Activated CD4-positive, alpha-beta T cell treated with anti-CD3 and anti-CD28 coated beads, Interleukin-2, amount 50 U/mL, for 1 hour (primary cell): Measurements from ENCODE around the gene ARF1.
A peak's percentile ranks its signal among the peaks of the same experiment; 100 is the strongest.

Experiments used
- DNase-seq: peaks from one replicate; pipeline ENCODE4 v3.0.0-alpha.2; 2020

Gene ARF1

GRCh38 chr1:228050571-228051231 lies 31.8 kb upstream of the ARF1 start:
- DNase-seq, result no peak

GRCh38 chr1:228058172-228058948 lies 24.1 kb upstream of the ARF1 start:
- DNase-seq, result no peak

- peak; percentile 57 for DNase-seq
Observed at GRCh38 chr1:228058949-228059633, 23.4 kb upstream of the ARF1 start.

GRCh38 chr1:228059634-228060457 lies 22.7 kb upstream of the ARF1 start:
- DNase-seq, result peak; percentile 66

- no peak for DNase-seq
Observed at GRCh38 chr1:228060458-228061190, 21.9 kb upstream of the ARF1 start.

- DNase-seq, result no peak
Observed at GRCh38 chr1:228061411-228062084, 21.0 kb upstream of the ARF1 start.

GRCh38 chr1:228062085-228062791 lies 20.3 kb upstream of the ARF1 start:
- DNase-seq, result no peak

GRCh38 chr1:228062812-228063211 lies 19.7 kb upstream of the ARF1 start:
- no peak for DNase-seq

GRCh38 chr1:228063251-228064191 lies 19.0 kb upstream of the ARF1 start:
- no peak for DNase-seq

GRCh38 chr1:228064296-228064695 lies 18.2 kb upstream of the ARF1 start:
- no peak for DNase-seq

- DNase-seq, result no peak
Observed at GRCh38 chr1:228064741-228065542, 17.6 kb upstream of the ARF1 start.

GRCh38 chr1:228065543-228066347 lies 16.8 kb upstream of the ARF1 start:
- DNase-seq, result no peak

GRCh38 chr1:228066416-228066815 lies 16.1 kb upstream of the ARF1 start:
- DNase-seq, result no peak

- no peak for DNase-seq
Observed at GRCh38 chr1:228066891-228067654, 15.4 kb upstream of the ARF1 start.

- no peak for DNase-seq
Observed at GRCh38 chr1:228068359-228068758, 14.1 kb upstream of the ARF1 start.

- no peak for DNase-seq
Observed at GRCh38 chr1:228070173-228070572, 12.3 kb upstream of the ARF1 start.

- DNase-seq, result no peak
Observed at GRCh38 chr1:228070851-228071250, 11.7 kb upstream of the ARF1 start.
